Calu3 (cell line): Measurements from ENCODE around the gene HS6ST2. TPM values are rescaled to one million over a fixed set of nuclear protein-coding genes. Genes with fewer than 3 reads are reported as not detected.
A peak's percentile ranks its signal among the peaks of the same experiment; 100 is the strongest.

Experiments
- BruUV-seq: library from RNA; stranded (reverse); fragments of 400-500 nt; replicated peaks from 2 replicates; lab custom pipeline; 2021; lab: Mats Ljungman, UMichigan
- CTCF ChIA-PET: fragments of 300-600 bp; sonication (Branson Sonifier 250); formaldehyde crosslinking; loops from one replicate; lab custom pipeline; 2022; ENCODE audit warnings: antibody characterized with exemption; lab: Charles Lee
- DNase-seq: peaks from one replicate; pipeline ENCODE4 v3.0.0; 2022
- H3K27ac Mint-ChIP-seq: one replicate; pipeline ENCODE4 v1.8.0; 2022; ENCODE audit warnings: mixed read lengths; ENCODE audit not compliant: unreplicated experiment
- H3K27me3 Mint-ChIP-seq: one replicate; pipeline ENCODE4 v1.8.0; 2022; ENCODE audit warnings: mixed read lengths; ENCODE audit not compliant: unreplicated experiment
- H3K36me3 Mint-ChIP-seq: one replicate; pipeline ENCODE4 v1.8.0; 2022; ENCODE audit warnings: mild to moderate bottlenecking, moderate library complexity, mixed read lengths; ENCODE audit not compliant: insufficient read depth, unreplicated experiment
- H3K4me1 Mint-ChIP-seq: one replicate; pipeline ENCODE4 v1.8.0; 2022; ENCODE audit warnings: mild to moderate bottlenecking, low read depth, mixed read lengths; ENCODE audit not compliant: unreplicated experiment
- H3K4me3 Mint-ChIP-seq: one replicate; pipeline ENCODE4 v1.8.0; 2022; ENCODE audit warnings: mild to moderate bottlenecking, low read depth, moderate library complexity, mixed read lengths; ENCODE audit not compliant: unreplicated experiment
- H3K9me3 Mint-ChIP-seq: one replicate; pipeline ENCODE4 v1.8.0; 2022; ENCODE audit warnings: low read depth, mixed read lengths; ENCODE audit not compliant: unreplicated experiment
- intact Hi-C: fragments of 100-400 bp; cut with micrococcal nuclease; formaldehyde crosslinking; loops from one replicate; pipeline ENCODE4 v1.10.0; 2022; ENCODE audit not compliant: unreplicated experiment
- total RNA-seq: library from RNA; stranded (reverse); gene quantifications from 2 replicates; pipeline ENCODE4 v1.2.3, GENCODE V29; 2022
- TF ChIP-seq, protein P1 (sequence below): fragments of 200-600 bp; IDR thresholded peaks from one replicate; pipeline ENCODE4 v1.8.0; 2022; ENCODE audit warnings: antibody characterized with exemption; ENCODE audit not compliant: unreplicated experiment

HS6ST2 gene
- total RNA-seq, 1 experiment from 2014 or later, result 40.7 TPM

GRCh38 chrX:132623942-132624341 lies 334.5 kb downstream of the HS6ST2 start:
- TF ChIP-seq, protein P1, sequence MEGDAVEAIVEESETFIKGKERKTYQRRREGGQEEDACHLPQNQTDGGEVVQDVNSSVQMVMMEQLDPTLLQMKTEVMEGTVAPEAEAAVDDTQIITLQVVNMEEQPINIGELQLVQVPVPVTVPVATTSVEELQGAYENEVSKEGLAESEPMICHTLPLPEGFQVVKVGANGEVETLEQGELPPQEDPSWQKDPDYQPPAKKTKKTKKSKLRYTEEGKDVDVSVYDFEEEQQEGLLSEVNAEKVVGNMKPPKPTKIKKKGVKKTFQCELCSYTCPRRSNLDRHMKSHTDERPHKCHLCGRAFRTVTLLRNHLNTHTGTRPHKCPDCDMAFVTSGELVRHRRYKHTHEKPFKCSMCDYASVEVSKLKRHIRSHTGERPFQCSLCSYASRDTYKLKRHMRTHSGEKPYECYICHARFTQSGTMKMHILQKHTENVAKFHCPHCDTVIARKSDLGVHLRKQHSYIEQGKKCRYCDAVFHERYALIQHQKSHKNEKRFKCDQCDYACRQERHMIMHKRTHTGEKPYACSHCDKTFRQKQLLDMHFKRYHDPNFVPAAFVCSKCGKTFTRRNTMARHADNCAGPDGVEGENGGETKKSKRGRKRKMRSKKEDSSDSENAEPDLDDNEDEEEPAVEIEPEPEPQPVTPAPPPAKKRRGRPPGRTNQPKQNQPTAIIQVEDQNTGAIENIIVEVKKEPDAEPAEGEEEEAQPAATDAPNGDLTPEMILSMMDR, result no peak
- H3K27ac Mint-ChIP-seq, result no peak overlapping the region
- CTCF ChIA-PET, result no interaction called here
- no peaks in the 10 kb centered on the region for H3K36me3 Mint-ChIP-seq
- intact Hi-C loops, result no loop called here
- H3K27me3 Mint-ChIP-seq, result no peaks in the 10 kb centered on the region
- DNase-seq, result no peak
- no peak overlapping the region for H3K4me3 Mint-ChIP-seq
- no TSS peak for BruUV-seq
- H3K9me3 Mint-ChIP-seq, result no peaks in the 10 kb centered on the region
- H3K4me1 Mint-ChIP-seq, result no peaks in the 10 kb centered on the region

- no peak for DNase-seq
- BruUV-seq, result no TSS peak
- Mint-ChIP-seq H3K4me3 (no peak overlapping the region), H3K27me3 (no peaks in the 10 kb centered on the region), H3K4me1 (no peaks in the 10 kb centered on the region), H3K27ac (no peak overlapping the region), H3K9me3 (no peaks in the 10 kb centered on the region), H3K36me3 (no peaks in the 10 kb centered on the region)
- TF ChIP-seq, protein P1, result no peak
- intact Hi-C loops, result no loop called here
- CTCF ChIA-PET, result interaction anchor here (1.0 kb wide), 1 partner anchor 8 kb away, joined by 6 read pairs; no protein-coding TSS in a partner anchor
These were observed 335.1 kb downstream of the HS6ST2 start for GRCh38 chrX:132623300-132623699.

DNA sequence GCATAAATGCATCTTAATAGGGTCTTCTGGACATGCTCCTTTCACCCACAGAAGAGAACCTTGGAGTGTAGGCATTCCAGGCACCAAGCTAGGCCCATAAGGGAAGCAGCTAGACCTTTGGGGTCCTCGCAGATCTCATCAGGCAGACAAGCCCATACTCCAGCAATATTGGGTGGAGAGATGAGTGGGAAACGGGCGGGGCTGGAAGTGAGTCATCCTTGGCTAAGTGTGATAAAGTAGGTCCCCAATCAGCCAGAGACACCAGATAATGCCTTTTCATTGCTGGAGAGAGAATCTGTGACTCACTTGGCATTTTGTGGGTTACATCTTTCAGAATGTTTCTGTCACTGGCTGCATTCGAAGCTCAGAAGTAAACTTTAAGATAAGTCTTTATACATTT lies 336.3 kb downstream of the HS6ST2 start:
- TF ChIP-seq, protein P1, result no peak
- Mint-ChIP-seq H3K4me3 (no peak overlapping the region), H3K36me3 (no peaks in the 10 kb centered on the region), H3K27ac (no peak overlapping the region), H3K4me1 (no peaks in the 10 kb centered on the region), H3K27me3 (no peaks in the 10 kb centered on the region), H3K9me3 (no peaks in the 10 kb centered on the region)
- CTCF ChIA-PET, result interaction anchor here (0.6 to 1.0 kb wide), 3 partner anchors 10 to 141 kb away, joined by 3 to 6 read pairs (median 6); no protein-coding TSS in a partner anchor
- DNase-seq, result peak; percentile 1
- BruUV-seq, result no TSS peak
- intact Hi-C loops, result no loop called here

GRCh38 chrX:132618810-132619209 lies 339.6 kb downstream of the HS6ST2 start:
- no TSS peak for BruUV-seq
- intact Hi-C loops, result loop anchor here (5.0 kb wide), 1 partner anchor 777 kb away; no protein-coding TSS in a partner anchor
- Mint-ChIP-seq H3K4me1 (no peaks in the 10 kb centered on the region), H3K36me3 (no peaks in the 10 kb centered on the region), H3K9me3 (no peaks in the 10 kb centered on the region), H3K27ac (no peak overlapping the region), H3K27me3 (no peaks in the 10 kb centered on the region), H3K4me3 (no peak overlapping the region)
- TF ChIP-seq, protein P1, result no peak
- CTCF ChIA-PET, result no interaction called here
- no peak for DNase-seq
